Heart left ventricle (tissue), 16 donors: Measurements from ENCODE around the gene DHH. TPM values are rescaled to one million over a fixed set of nuclear protein-coding genes. Genes with fewer than 3 reads are reported as not detected.
"Not testable (repeated sequence)": the region's sequence is repeated elsewhere in the genome, so short reads cannot be mapped to it uniquely, and the experiment has no call there.

ENCODE experiments used
- ATAC-seq, 4 donors: fragments of 200-7000 bp; cut with Tn5 transposase; one replicate each; pipeline ENCODE4 v1.9.1; 2020 to 2022; ENCODE audit warnings: moderate library complexity in 4 of 4, mild to moderate bottlenecking in 3 of 4, moderate number of reproducible peaks in 1 of 4
- DNase-seq, 5 donors: peaks; one replicate each; pipeline ENCODE4 v3.0.0-alpha.2; 2020
- H3K27ac ChIP-seq, 12 donors: fragments of 200-600 bp; sonication (generic) in 4 of 12; one replicate each; pipeline versions ENCODE4 v1.5.0 to v1.8.0; 2016 to 2022; ENCODE audit warnings: mild to moderate bottlenecking in 2 of 12
- H3K27me3 ChIP-seq, 9 donors: fragments of 200-600 bp; sonication (generic) in 2 of 9; one replicate each; pipeline versions ENCODE4 v1.5.1 to v1.8.0; 2016 to 2022; ENCODE audit warnings: mild to moderate bottlenecking in 3 of 9
- H3K36me3 ChIP-seq, 9 donors: fragments of 200-600 bp; sonication (generic) in 2 of 9; one replicate each; pipeline versions ENCODE4 v1.5.0 to v1.8.0; 2018 to 2022; ENCODE audit warnings: mild to moderate bottlenecking in 2 of 9
- H3K4me1 ChIP-seq, 12 donors: fragments of 200-600 bp; sonication (generic) in 4 of 12; one replicate each; pipeline versions ENCODE4 v1.5.0 to v1.8.0; 2016 to 2022; ENCODE audit warnings: mild to moderate bottlenecking in 3 of 12
- H3K4me3 ChIP-seq, 12 donors: fragments of 200-600 bp; sonication (generic) in 4 of 12; one replicate each; pipeline versions ENCODE4 v1.5.0 to v1.8.0; 2017 to 2022; ENCODE audit warnings: mild to moderate bottlenecking in 9 of 12, moderate library complexity in 4 of 12
- H3K9me3 ChIP-seq, 12 donors: fragments of 200-600 bp; sonication (generic) in 4 of 12; one replicate each; pipeline versions ENCODE4 v1.5.0 to v1.8.0; 2016 to 2022; ENCODE audit warnings: mild to moderate bottlenecking in 1 of 12
- POLR2A ChIP-seq, 2 donors: fragments of 450-650 bp; IDR thresholded peaks; one replicate each; pipeline ENCODE4 v1.6.1; 2017; ENCODE audit warnings: antibody characterized with exemption in 2 of 2, mild to moderate bottlenecking in 2 of 2, moderate library complexity in 2 of 2
- WGBS, 4 donors: extraction: QIAGEN DNeasy Blood & Tissue Kit in 2 of 4; methylation state at CpG; one replicate each; pipeline versions ENCODE4 v1.1.5 to v1.1.7; 2013 to 2018; 5-methylcytosine and 5-hydroxymethylcytosine counted together
- intact Hi-C, 10 donors: fragments of 100-400 bp; cut with DNase I; formaldehyde crosslinking; loops; one replicate each; pipeline versions ENCODE4 v1.11.1 to v1.14.2; 2022
- polyA plus RNA-seq, 2 donors: library from polyadenylated mRNA; stranded (reverse); fragments of 200-250 nt; gene quantifications; one replicate each; pipeline ENCODE4 v1.2.3, GENCODE V29; 2013
- total RNA-seq, 9 donors: library from RNA; depleted of rRNA in 2 of 9; stranded (reverse); fragments of >200 nt in 2 of 9; fragmentation: NEBNext Ultra II Directional in 3 of 9; extraction: Animal tissue kit (Norgen Biotek cat#: 25700) in 3 of 9; gene quantifications; one replicate each; pipeline versions ENCODE4 v1.1.0 to v1.2.4, GENCODE V29; 2016 to 2023
- TF ChIP-seq, protein P1 (sequence below), 12 donors: fragments of 200-600 bp; sonication (generic) in 4 of 12; IDR thresholded peaks; one replicate each; pipeline versions ENCODE4 v1.5.0 to v1.8.0; 2018 to 2022; ENCODE audit warnings: antibody characterized with exemption in 12 of 12, mild to moderate bottlenecking in 5 of 12
- donor health status: ischemic (EF 13 %, LVEDD 7.1; RV severe dilation, severe dysfunction).
- donor health status: healthy with polysubstance abuse.
- donor health status: DM: no; HTN: yes; CAD: no.
- donor health status: DM: no; HTN: no; CAD: no.
- donor health status: ischemic (EF 25% LVEDD 6.9; RV normal size, moderate dysfunction).
- donor health status: ischemic (EF 25% LVEDD 5.7; RV mildly dilated, moderate dysfunction).
- donor health status: healthy.
- donor health status: DM: yes; HTN: yes; CAD: no.
- donor health status: ischemic (EF 35%, LVEDD 5.7; RV mildly dilated, moderate dysfunction).
- donor health status: nonischemic (EF 11% LVEDD 7.7; RV severe dilation, severe dysfunction).
- donor health status: DM: yes; HTN: yes; CAD: no.
- donor health status: PGD.
- donor health status: ischemic (EF 29% LVEDD 5.4; RV normal size, mild dysfunction).
- donor health status: nonischemic (EF 23%, LVEDD 6.1; RV moderate dilation, normal function).

DHH gene
- total and polyA plus RNA-seq, 11 donors = 0.34 to 1.5 (median 0.76) TPM

DNA sequence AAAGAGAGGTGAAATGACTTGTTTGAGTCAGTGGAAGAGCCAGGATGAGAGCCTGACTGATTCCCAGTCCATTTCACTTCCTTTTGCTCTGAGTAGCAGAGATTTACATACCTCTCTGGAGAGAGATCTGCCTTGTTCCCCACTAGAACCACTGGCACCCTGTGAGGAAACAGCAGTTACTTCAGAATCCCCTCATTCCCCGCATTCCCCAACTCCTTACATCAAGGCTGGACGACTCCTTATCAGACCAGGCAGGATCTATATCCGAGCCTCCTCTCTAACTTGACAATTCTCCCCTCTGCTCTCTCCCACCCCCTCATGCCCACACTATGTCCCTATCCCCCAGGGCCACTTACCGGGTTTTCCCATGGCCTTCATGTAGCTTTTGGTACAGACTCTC is 28.5 kb downstream of the DHH start:
- WGBS, 4 donors = 53 to 59% (median 58%) methylated on average over 4 of the region's 4 CpGs
- DNase-seq (peak in 1 of 5 donors; percentile 0), ATAC-seq (no peak)
- TF ChIP-seq, protein P1, sequence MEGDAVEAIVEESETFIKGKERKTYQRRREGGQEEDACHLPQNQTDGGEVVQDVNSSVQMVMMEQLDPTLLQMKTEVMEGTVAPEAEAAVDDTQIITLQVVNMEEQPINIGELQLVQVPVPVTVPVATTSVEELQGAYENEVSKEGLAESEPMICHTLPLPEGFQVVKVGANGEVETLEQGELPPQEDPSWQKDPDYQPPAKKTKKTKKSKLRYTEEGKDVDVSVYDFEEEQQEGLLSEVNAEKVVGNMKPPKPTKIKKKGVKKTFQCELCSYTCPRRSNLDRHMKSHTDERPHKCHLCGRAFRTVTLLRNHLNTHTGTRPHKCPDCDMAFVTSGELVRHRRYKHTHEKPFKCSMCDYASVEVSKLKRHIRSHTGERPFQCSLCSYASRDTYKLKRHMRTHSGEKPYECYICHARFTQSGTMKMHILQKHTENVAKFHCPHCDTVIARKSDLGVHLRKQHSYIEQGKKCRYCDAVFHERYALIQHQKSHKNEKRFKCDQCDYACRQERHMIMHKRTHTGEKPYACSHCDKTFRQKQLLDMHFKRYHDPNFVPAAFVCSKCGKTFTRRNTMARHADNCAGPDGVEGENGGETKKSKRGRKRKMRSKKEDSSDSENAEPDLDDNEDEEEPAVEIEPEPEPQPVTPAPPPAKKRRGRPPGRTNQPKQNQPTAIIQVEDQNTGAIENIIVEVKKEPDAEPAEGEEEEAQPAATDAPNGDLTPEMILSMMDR (IDR thresholded peaks at IDR 0.05) = no peak
- no peak for TF ChIP-seq POLR2A (IDR thresholded peaks at IDR 0.05)
- no peaks in the 10 kb centered on the region for H3K27me3 ChIP-seq
- peaks cover 0 to 31% (median 19%) of the 10 kb centered on the region in 12 donors for H3K4me1 ChIP-seq
- no peak overlapping the region for H3K27ac ChIP-seq
- no peaks in the 10 kb centered on the region for H3K9me3 ChIP-seq
- H3K36me3 ChIP-seq = no peaks in the 10 kb centered on the region
- H3K4me3 ChIP-seq = no peak overlapping the region
- intact Hi-C loops = loop anchor here in 7 of 10 donors (5.0 to 10.0 kb wide), 3 partner anchors 36 to 166 kb away; no protein-coding TSS in a partner anchor

DNA sequence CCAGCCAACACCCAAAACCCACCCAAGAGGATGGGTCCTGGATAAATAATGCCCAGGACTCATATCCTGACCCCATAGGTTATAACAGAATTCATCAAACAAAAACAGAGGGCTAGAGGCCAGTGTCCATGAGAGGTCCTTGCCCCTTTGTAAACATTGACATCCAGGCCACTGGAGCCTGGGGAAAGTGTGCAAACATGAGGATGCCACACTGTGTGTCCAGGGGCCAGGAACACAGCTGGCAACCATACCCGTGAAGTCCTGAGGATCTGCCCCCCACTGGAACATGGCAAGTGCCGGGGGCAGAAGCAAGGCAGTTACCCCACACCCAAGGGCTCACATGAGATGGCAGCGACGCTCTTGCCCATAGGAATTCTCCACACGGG is 29.8 kb downstream of the DHH start:
- no peaks in the 10 kb centered on the region for H3K36me3 ChIP-seq
- no peak overlapping the region for H3K27ac ChIP-seq
- DNase-seq = peak in 1 of 5 donors; percentile 15
- H3K4me1 ChIP-seq = peaks cover 0 to 24% (median 12%) of the 10 kb centered on the region in 12 donors
- 94 to 95% (median 94%) methylated on average over 5 of the region's 5 CpGs for WGBS, 4 donors
- no peak for ATAC-seq
- no peak overlapping the region for H3K4me3 ChIP-seq
- TF ChIP-seq, protein P1 (IDR thresholded peaks at IDR 0.05) = no peak
- no peak for TF ChIP-seq POLR2A (IDR thresholded peaks at IDR 0.05)
- no peaks in the 10 kb centered on the region for H3K27me3 ChIP-seq
- H3K9me3 ChIP-seq = no peaks in the 10 kb centered on the region
- intact Hi-C loops = loop anchor here in 9 of 10 donors (1.0 to 10.0 kb wide), 8 partner anchors 33 to 173 kb away; partner anchors contain the start of gene TUBA1A (in 1 of the 9)

DNA sequence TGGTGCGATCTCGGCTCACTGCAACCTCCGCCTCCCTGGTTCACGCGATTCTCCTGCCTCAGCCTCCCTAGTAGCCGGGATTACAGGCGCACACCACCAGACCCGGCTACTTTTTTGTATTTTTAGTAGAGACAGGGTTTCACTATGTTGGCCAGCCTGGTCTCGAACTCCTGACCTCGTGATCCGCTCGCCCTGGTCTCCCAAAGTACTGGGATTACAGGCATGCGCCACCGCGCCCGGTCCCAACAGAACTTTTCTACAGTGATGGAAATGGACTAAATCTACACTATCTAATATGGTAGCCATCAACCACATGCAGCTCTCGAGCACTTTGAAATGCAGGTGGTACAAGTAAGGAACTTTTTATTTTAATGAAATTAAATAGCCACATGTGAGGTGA is 32.7 kb downstream of the DHH start:
- H3K4me3 ChIP-seq = peak overlapping the region in 1 of 12 donors; percentile 93
- H3K4me1 ChIP-seq = peaks cover 9 to 39% (median 26%) of the 10 kb centered on the region in 12 donors
- not testable (repeated sequence) for H3K9me3 ChIP-seq, H3K27me3 ChIP-seq, H3K36me3 ChIP-seq, H3K27ac ChIP-seq, ATAC-seq
- intact Hi-C loops = loop anchor here in 8 of 10 donors (2.0 to 10.0 kb wide), 7 partner anchors 35 to 175 kb away; partner anchors contain the start of genes PRKAG1 (in 1 of the 8) and TUBA1A (in 1 of the 8)
- 90 to 95% (median 92%) methylated on average over 17 of the region's 17 CpGs for WGBS, 4 donors
- DNase-seq = peak in 1 of 5 donors; percentile 13

DNA sequence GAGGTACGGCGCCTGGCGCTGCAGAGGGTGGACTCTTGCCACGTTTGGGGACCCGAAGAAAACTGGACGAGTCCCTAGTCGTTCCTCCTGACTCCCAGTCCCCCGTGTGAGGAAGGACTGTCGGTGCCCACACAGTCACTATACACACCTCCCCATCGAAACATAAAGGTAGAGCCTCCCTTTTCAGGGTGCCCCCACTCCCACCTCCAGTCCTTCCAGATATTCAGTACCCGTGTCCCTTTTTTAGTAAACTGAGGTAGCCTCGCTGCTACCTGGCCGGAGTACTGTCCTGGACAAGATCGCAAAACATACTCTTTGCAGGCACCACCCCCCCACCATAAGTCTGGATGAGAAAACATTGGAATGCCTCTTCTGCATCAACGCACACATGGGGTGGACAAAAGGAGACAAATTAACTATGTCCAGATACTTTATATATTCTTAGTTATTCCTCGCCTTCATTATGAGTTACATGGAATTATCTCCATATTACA is 33.4 kb downstream of the DHH start:
- no peaks in the 10 kb centered on the region for H3K27me3 ChIP-seq
- H3K4me3 ChIP-seq = peak overlapping the region; percentile 79 to 100 (median 93)
- peak in 1 of 4 donors; percentile 1 for ATAC-seq
- no peaks in the 10 kb centered on the region for H3K9me3 ChIP-seq
- DNase-seq = peak in 1 of 5 donors; percentile 22
- TF ChIP-seq, protein P1 (IDR thresholded peaks at IDR 0.05) = no peak
- no peak for TF ChIP-seq POLR2A (IDR thresholded peaks at IDR 0.05)
- peaks cover 12 to 46% (median 33%) of the 10 kb centered on the region in 12 donors for H3K4me1 ChIP-seq
- intact Hi-C loops = loop anchor here in 8 of 10 donors (2.0 to 10.0 kb wide), 7 partner anchors 36 to 176 kb away; partner anchors contain the start of genes PRKAG1 (in 1 of the 8) and TUBA1A (in 1 of the 8)
- WGBS, 4 donors = 7 to 10% (median 9%) methylated on average over 13 to 16 of the region's 16 CpGs
- H3K27ac ChIP-seq = peak overlapping the region in 11 of 12 donors; percentile 94 to 99 (median 98)
- no peaks in the 10 kb centered on the region for H3K36me3 ChIP-seq
